ENCODE results near the gene TRNAU1AP.
A peak's percentile ranks its signal among the peaks of the same experiment; 100 is the strongest.
"Not testable (repeated sequence)": the region's sequence is repeated elsewhere in the genome, so short reads cannot be mapped to it uniquely, and the experiment has no call there.

TRNAU1AP gene

DNA sequence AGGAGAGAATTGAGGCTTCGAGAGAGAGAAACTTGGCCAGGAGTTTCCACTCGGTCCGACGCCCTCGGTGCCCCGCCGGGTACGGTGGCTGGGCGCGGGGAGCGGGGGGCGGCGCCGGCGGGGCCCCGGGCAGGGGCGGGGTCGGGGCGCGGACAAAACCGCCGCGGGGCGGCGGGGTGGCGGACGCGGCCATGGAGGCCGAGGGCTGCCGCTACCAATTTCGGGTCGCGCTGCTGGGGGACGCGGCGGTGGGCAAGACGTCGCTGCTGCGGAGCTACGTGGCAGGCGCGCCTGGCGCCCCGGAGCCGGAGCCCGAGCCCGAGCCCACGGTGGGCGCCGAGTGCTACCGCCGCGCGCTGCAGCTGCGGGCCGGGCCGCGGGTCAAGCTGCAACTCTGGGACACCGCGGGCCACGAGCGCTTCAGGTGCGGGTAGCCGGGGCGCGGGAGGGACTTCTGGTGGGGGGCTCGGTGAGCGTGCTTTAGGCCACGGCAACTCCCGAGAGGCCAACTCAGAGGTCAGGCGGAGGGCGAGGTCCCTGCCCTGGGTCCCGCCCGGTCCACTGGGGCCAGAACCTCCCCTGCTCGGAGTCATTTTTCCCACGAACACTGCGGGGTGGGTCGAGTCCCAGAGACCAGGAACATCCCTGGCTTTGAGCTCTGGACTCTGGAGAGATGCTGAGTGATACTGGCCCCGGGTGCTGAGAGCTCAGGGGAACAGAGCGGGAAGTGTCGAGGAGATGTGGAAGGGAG, 39.6 kb downstream of the TRNAU1AP start:
- Histone ChIP-seq H3K36me3 (ENCODE audit: insufficient read depth, low read length) (peaks cover 2% of the 10 kb centered on the region), H3K9me3 (ENCODE audit: low read length) (no peaks in the 10 kb centered on the region), H3K4me3 (ENCODE audit: low read length) (peak overlapping the region; percentile 21), H3K27me3 (ENCODE audit: insufficient read depth, low read length) (no peaks in the 10 kb centered on the region), H2AFZ (ENCODE audit: low read depth, low read length) (no peak overlapping the region), H3K4me1 (ENCODE audit: insufficient read depth, low read length) (no peaks in the 10 kb centered on the region)

- not testable (repeated sequence) for H3K4me3 ChIP-seq (ENCODE audit: low read length); H3K36me3 ChIP-seq (ENCODE audit: insufficient read depth, low read length); H3K4me1 ChIP-seq (ENCODE audit: insufficient read depth, low read length); H3K9me3 ChIP-seq (ENCODE audit: low read length); H3K27me3 ChIP-seq (ENCODE audit: insufficient read depth, low read length); H2AFZ ChIP-seq (ENCODE audit: low read depth, low read length)
These were observed 41.1 kb downstream of the TRNAU1AP start for GRCh38 chr1:28593988-28594356.

DNA sequence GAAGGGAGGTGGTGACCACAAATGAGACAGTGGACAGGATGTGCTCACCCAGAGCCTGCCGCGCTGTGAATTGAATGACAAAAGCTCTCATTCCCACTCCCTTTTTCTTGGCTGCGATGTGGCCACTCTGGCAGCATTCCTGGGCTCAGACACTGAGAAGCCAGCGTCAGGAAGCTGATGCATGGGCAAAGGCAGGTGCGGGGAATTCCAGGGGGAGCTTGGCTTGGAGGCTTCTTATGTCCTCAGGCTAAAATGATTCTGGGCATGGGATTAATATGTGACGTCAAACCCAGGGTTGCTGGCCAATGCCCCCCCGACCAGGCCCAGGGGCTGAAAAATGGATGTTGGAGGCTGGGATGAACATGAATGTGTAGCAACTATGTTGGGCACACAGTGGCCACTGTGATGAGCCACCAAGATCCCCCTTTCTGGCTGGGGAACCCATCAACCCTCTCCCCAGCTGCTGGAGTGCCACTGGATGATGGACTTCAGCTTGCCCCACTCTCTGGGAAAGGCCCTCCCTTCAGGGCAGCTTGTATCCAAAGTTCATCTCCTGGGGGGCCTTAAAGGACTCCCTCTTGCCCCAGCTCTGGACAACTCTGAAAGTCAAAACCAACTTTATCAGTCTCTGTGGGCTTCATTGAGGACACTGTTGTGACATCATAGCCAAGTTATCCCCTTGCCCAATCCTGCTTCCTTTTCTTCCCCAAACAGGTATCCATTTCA, 42.0 kb downstream of the TRNAU1AP start:
- H3K36me3 ChIP-seq (ENCODE audit: insufficient read depth, low read length); H3K4me1 ChIP-seq (ENCODE audit: insufficient read depth, low read length); H2AFZ ChIP-seq (ENCODE audit: low read depth, low read length); H3K4me3 ChIP-seq (ENCODE audit: low read length); H3K9me3 ChIP-seq (ENCODE audit: low read length); H3K27me3 ChIP-seq (ENCODE audit: insufficient read depth, low read length): not testable (repeated sequence)

DNA sequence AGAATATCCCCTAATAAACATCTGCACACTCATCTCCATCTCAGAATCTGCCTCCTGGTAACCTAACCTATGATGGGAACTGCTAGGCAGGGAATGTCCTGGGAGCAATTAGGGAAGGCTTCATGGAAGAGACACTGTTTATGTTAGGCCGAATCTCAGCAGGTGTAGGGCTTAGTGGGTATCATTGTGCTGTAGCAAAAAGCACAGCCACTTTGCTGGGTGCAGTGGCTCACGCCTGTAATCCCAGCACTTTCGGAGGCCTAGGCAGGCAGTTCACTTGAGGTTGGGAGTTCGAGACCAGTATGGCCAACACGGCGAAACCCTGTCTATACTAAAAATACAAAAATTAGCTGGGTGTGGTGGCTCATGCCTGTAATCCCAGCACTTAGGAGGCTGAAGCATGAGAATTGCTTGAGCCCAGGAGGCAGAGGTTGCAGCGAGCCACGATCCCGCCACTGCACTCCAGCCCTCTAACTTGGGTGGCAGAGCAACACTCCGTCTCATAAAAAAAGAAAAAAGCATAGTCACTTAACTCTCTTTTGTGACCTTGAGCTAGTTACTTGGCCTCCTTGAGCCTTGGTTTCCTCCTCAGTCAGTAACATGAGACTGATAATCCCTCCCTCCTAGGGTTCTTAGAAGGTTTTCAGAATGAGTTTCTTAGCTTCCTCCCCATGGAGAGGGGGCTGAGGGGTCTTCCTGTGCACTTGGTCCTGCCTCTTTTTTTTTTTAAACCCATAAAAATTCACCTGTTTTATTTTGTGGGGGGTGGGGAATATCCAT, 42.7 kb downstream of the TRNAU1AP start:
- Histone ChIP-seq H3K4me3 (ENCODE audit: low read length) (no peak overlapping the region), H3K9me3 (ENCODE audit: low read length) (no peaks in the 10 kb centered on the region), H2AFZ (ENCODE audit: low read depth, low read length) (no peak overlapping the region), H3K4me1 (ENCODE audit: insufficient read depth, low read length) (no peaks in the 10 kb centered on the region), H3K27me3 (ENCODE audit: insufficient read depth, low read length) (no peaks in the 10 kb centered on the region), H3K36me3 (ENCODE audit: insufficient read depth, low read length) (peaks cover 2% of the 10 kb centered on the region)

- not testable (repeated sequence) for H3K36me3 ChIP-seq (ENCODE audit: insufficient read depth, low read length); H2AFZ ChIP-seq (ENCODE audit: low read depth, low read length); H3K27me3 ChIP-seq (ENCODE audit: insufficient read depth, low read length)
These were observed 43.4 kb downstream of the TRNAU1AP start for GRCh38 chr1:28596276-28596675.

GRCh38 chr1:28601696-28602095, 48.8 kb downstream of the TRNAU1AP start:
- Histone ChIP-seq H3K36me3 (ENCODE audit: insufficient read depth, low read length) (peaks cover 19% of the 10 kb centered on the region), H2AFZ (ENCODE audit: low read depth, low read length) (no peak overlapping the region), H3K9me3 (ENCODE audit: low read length) (no peaks in the 10 kb centered on the region), H3K4me3 (ENCODE audit: low read length) (no peak overlapping the region), H3K27me3 (ENCODE audit: insufficient read depth, low read length) (no peaks in the 10 kb centered on the region), H3K4me1 (ENCODE audit: insufficient read depth, low read length) (no peaks in the 10 kb centered on the region)

More at GRCh38 chr1:28596276-28596675, 43.4 kb downstream of the TRNAU1AP start:
- H3K4me1 ChIP-seq (ENCODE audit: insufficient read depth, low read length); H3K4me3 ChIP-seq (ENCODE audit: low read length); H3K9me3 ChIP-seq (ENCODE audit: low read length): not testable (repeated sequence)

GRCh38 chr1:28602536-28603439, 49.9 kb downstream of the TRNAU1AP start:
- Histone ChIP-seq H3K27me3 (ENCODE audit: insufficient read depth, low read length) (no peaks in the 10 kb centered on the region), H3K4me3 (ENCODE audit: low read length) (no peak overlapping the region), H2AFZ (ENCODE audit: low read depth, low read length) (no peak overlapping the region), H3K9me3 (ENCODE audit: low read length) (no peaks in the 10 kb centered on the region), H3K4me1 (ENCODE audit: insufficient read depth, low read length) (no peaks in the 10 kb centered on the region), H3K36me3 (ENCODE audit: insufficient read depth, low read length) (peaks cover 28% of the 10 kb centered on the region)

GRCh38 chr1:28604411-28604810, 51.5 kb downstream of the TRNAU1AP start:
- no peaks in the 10 kb centered on the region for H3K27me3 ChIP-seq (ENCODE audit: insufficient read depth, low read length)
- H3K9me3 ChIP-seq (ENCODE audit: low read length): no peaks in the 10 kb centered on the region
- H3K4me1 ChIP-seq (ENCODE audit: insufficient read depth, low read length): no peaks in the 10 kb centered on the region
- no peak overlapping the region for H2AFZ ChIP-seq (ENCODE audit: low read depth, low read length)
- H3K36me3 ChIP-seq (ENCODE audit: insufficient read depth, low read length): peaks cover 28% of the 10 kb centered on the region
- H3K4me3 ChIP-seq (ENCODE audit: low read length): no peak overlapping the region

DNA sequence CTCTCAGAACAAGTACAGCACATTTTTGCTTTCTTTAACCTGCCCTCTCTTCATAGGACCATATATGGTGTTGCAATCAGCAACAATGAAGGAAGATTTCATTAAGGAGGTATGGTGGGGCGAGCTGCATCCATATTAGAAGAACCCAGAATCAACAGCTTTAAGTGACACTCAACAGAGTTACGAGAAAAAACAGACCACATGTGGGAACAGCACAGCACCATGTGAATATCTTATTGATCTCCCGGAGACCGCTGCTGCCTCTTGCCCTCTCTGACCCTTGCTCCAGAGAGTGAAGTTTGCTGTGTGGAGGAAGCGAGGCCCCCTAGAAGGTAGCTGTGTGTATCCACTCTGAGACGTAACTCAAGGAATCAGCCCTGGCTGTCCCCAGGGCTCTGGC, 52.1 kb downstream of the TRNAU1AP start:
- Histone ChIP-seq H3K9me3 (ENCODE audit: low read length) (no peaks in the 10 kb centered on the region), H3K4me3 (ENCODE audit: low read length) (no peak overlapping the region), H3K36me3 (ENCODE audit: insufficient read depth, low read length) (peaks cover 28% of the 10 kb centered on the region), H3K4me1 (ENCODE audit: insufficient read depth, low read length) (no peaks in the 10 kb centered on the region), H3K27me3 (ENCODE audit: insufficient read depth, low read length) (no peaks in the 10 kb centered on the region), H2AFZ (ENCODE audit: low read depth, low read length) (no peak overlapping the region)

DNA sequence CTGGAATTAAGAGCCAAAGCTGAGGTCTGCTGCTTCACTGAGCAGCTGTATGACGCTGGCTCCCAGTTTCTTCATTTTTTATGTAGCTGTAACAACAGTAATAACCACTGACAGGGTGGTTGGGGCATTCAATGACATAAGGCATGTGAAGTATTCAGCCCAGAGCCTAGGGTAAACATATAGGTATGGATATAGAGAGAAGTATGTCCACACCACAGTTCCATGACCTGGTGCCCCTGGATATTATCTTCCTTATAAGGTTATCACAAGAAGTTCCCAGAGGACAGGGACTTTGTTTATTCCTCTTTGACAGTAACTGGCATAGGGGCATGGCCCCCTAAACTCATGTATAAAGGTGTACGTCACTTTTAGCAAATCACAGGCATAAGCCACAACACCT, 53.9 kb downstream of the TRNAU1AP start:
- Histone ChIP-seq H3K9me3 (ENCODE audit: low read length) (no peaks in the 10 kb centered on the region), H2AFZ (ENCODE audit: low read depth, low read length) (no peak overlapping the region), H3K27me3 (ENCODE audit: insufficient read depth, low read length) (no peaks in the 10 kb centered on the region), H3K4me3 (ENCODE audit: low read length) (no peak overlapping the region), H3K36me3 (ENCODE audit: insufficient read depth, low read length) (peaks cover 39% of the 10 kb centered on the region), H3K4me1 (ENCODE audit: insufficient read depth, low read length) (no peaks in the 10 kb centered on the region)

GRCh38 chr1:28613175-28613574, 60.3 kb downstream of the TRNAU1AP start:
- Histone ChIP-seq H2AFZ (ENCODE audit: low read depth, low read length) (no peak overlapping the region), H3K4me3 (ENCODE audit: low read length) (no peak overlapping the region), H3K27me3 (ENCODE audit: insufficient read depth, low read length) (no peaks in the 10 kb centered on the region), H3K4me1 (ENCODE audit: insufficient read depth, low read length) (no peaks in the 10 kb centered on the region), H3K36me3 (ENCODE audit: insufficient read depth, low read length) (peaks cover 39% of the 10 kb centered on the region), H3K9me3 (ENCODE audit: low read length) (no peaks in the 10 kb centered on the region)

Measured in neuron (in vitro differentiated cells).